H1 (cell line): ENCODE data around the gene HES5. TPM values are rescaled to one million over a fixed set of nuclear protein-coding genes. Genes with fewer than 3 reads are reported as not detected.

Experiments
- CTCF ChIA-PET: fragments of 300-600 bp; sonication (Branson Sonifier 250); formaldehyde crosslinking; loops from one replicate; lab custom pipeline; 2021; ENCODE audit not compliant: partially characterized antibody; lab: Charles Lee
- POLR2A ChIA-PET: fragments of 300-600 bp; sonication (Branson Sonifier 250); formaldehyde crosslinking; loops from one replicate; lab custom pipeline; 2021; ENCODE audit warnings: inconsistent platforms; ENCODE audit not compliant: partially characterized antibody; lab: Charles Lee
- DNase-seq, 2 experiments: peaks; one replicate each; pipeline versions ENCODE4 v3.0.0 to v3.0.0-alpha.2; 2010 to 2022; ENCODE audit warnings: low spot score in 2 of 2, low read depth in 1 of 2, mixed read lengths in 1 of 2
- FAIRE-seq: peaks from 2 replicates; lab custom pipeline; 2011; peaks lifted over from hg19 to GRCh38; lab: Jason Lieb, UNC
- H2AFZ ChIP-seq: 2 replicates; pipeline ENCODE4 v1.8.1; 2012; ENCODE audit warnings: low read length, inconsistent platforms
- H2AK5ac ChIP-seq: 2 replicates; pipeline ENCODE4 v1.6.1; 2013; ENCODE audit warnings: low read depth, low read length
- H2BK120ac ChIP-seq: replicated peaks from 2 replicates; pipeline ENCODE3; 2013; ENCODE audit warnings: low read depth, low read length, inconsistent platforms
- H2BK12ac ChIP-seq: 2 replicates; pipeline ENCODE4 v1.6.1; 2013; ENCODE audit warnings: low read depth, low read length
- H2BK15ac ChIP-seq: 2 replicates; pipeline ENCODE4 v1.6.1; 2013; ENCODE audit warnings: low read length
- H2BK20ac ChIP-seq: 2 replicates; pipeline ENCODE4 v1.6.1; 2013; ENCODE audit warnings: low read length
- H2BK5ac ChIP-seq: 2 replicates; pipeline ENCODE4 v1.6.1; 2013; ENCODE audit warnings: low read depth, low read length
- H3K14ac ChIP-seq: 2 replicates; pipeline ENCODE4 v1.6.1; 2013; ENCODE audit warnings: inconsistent platforms; ENCODE audit not compliant: insufficient read length
- H3K18ac ChIP-seq: 2 replicates; pipeline ENCODE4 v1.6.1; 2013; ENCODE audit warnings: low read length; ENCODE audit errors: extremely low read depth
- H3K23ac ChIP-seq: 2 replicates; pipeline ENCODE4 v1.6.1; 2013; ENCODE audit warnings: inconsistent platforms; ENCODE audit not compliant: insufficient read length
- H3K23me2 ChIP-seq: 2 replicates; pipeline ENCODE4 v1.6.1; 2013; ENCODE audit warnings: low read depth, low read length
- H3K27ac ChIP-seq: 2 replicates; pipeline ENCODE4 v1.6.1; 2011; ENCODE audit warnings: low read depth, low read length, inconsistent platforms
- H3K27me3 ChIP-seq, 4 experiments: replicated peaks in 1 of 4; 1 replicate in 1 of 4; 2 replicates in 3 of 4; pipeline versions ENCODE4 v1.6.1 to v1.8.1; 2011 to 2013; ENCODE audit warnings: low read length in 3 of 4, mild to moderate bottlenecking in 3 of 4, inconsistent platforms in 2 of 4, mixed read lengths in 2 of 4, moderate library complexity in 1 of 4; ENCODE audit not compliant: control insufficient read depth in 3 of 4, insufficient read depth in 3 of 4; ENCODE audit errors: extremely low read depth in 1 of 4
- H3K36me3 ChIP-seq, 4 experiments: 2 replicates each; pipeline versions ENCODE4 v1.6.1 to v1.8.1; 2011 to 2013; ENCODE audit warnings: mild to moderate bottlenecking in 4 of 4, low read length in 3 of 4, moderate library complexity in 2 of 4, control low read depth in 1 of 4, inconsistent platforms in 1 of 4; ENCODE audit not compliant: insufficient read depth in 4 of 4, control insufficient read depth in 2 of 4
- H3K4ac ChIP-seq: replicated peaks from 2 replicates; pipeline ENCODE3; 2013; ENCODE audit warnings: low read length, low read depth, mixed read lengths, inconsistent platforms; ENCODE audit not compliant: insufficient read length
- H3K4me1 ChIP-seq, 4 experiments: replicated peaks in 1 of 4; 1 replicate in 1 of 4; 2 replicates in 3 of 4; pipeline versions ENCODE4 v1.6.1 to v1.8.1; 2011 to 2013; ENCODE audit warnings: low read length in 3 of 4, inconsistent platforms in 2 of 4, mixed read lengths in 1 of 4; ENCODE audit not compliant: insufficient read depth in 4 of 4, control insufficient read depth in 3 of 4
- H3K4me2 ChIP-seq, 2 experiments: 2 replicates each; pipeline versions ENCODE4 v1.6.1 to v1.8.1; 2011 to 2013; ENCODE audit warnings: low read depth in 2 of 2, low read length in 2 of 2, control low read depth in 1 of 2, inconsistent platforms in 1 of 2, mild to moderate bottlenecking in 1 of 2; ENCODE audit not compliant: insufficient read depth in 1 of 2
- H3K4me3 ChIP-seq, 4 experiments: fragments of 200-600, 300-600 bp in 1 of 4; sonication (generic), shearing (Covaris generic), sonication (Bioruptor Twin) in 1 of 4; 2 replicates each; pipeline versions ENCODE4 v1.5.1 to v1.8.1; 2011 to 2016; ENCODE audit warnings: low read length in 4 of 4, low read depth in 3 of 4, control low read depth in 2 of 4, inconsistent platforms in 2 of 4, mild to moderate bottlenecking in 2 of 4, mixed read lengths in 1 of 4, moderate library complexity in 1 of 4; ENCODE audit not compliant: insufficient read depth in 2 of 4; ENCODE audit errors: extremely low read depth in 1 of 4
- H3K56ac ChIP-seq: replicated peaks from 2 replicates; pipeline ENCODE3; 2013; ENCODE audit warnings: low read depth, mild to moderate bottlenecking, mixed read lengths, low read length, inconsistent platforms; ENCODE audit not compliant: insufficient read length
- H3K79me1 ChIP-seq: 2 replicates; pipeline ENCODE4 v1.6.1; 2013; ENCODE audit warnings: low read depth, low read length, control low read depth
- H3K79me2 ChIP-seq, 2 experiments: 2 replicates each; pipeline versions ENCODE4 v1.6.1 to v1.8.1; 2012 to 2013; ENCODE audit warnings: low read length in 2 of 2, mild to moderate bottlenecking in 2 of 2, inconsistent platforms in 1 of 2; ENCODE audit not compliant: insufficient read depth in 2 of 2, control insufficient read depth in 1 of 2
- H3K9ac ChIP-seq, 4 experiments: replicated peaks in 1 of 4; 1 replicate in 1 of 4; 2 replicates in 3 of 4; pipeline versions ENCODE4 v1.6.1 to v1.8.1; 2011 to 2013; ENCODE audit warnings: low read depth in 3 of 4, low read length in 3 of 4, control low read depth in 2 of 4, mild to moderate bottlenecking in 2 of 4, moderate library complexity in 2 of 4, inconsistent platforms in 1 of 4; ENCODE audit errors: extremely low read depth in 1 of 4
- H3K9me3 ChIP-seq, 2 experiments: 2 replicates each; pipeline versions ENCODE4 v1.6.1 to v1.8.1; 2012 to 2013; ENCODE audit warnings: mild to moderate bottlenecking in 2 of 2, moderate library complexity in 2 of 2, control low read depth in 1 of 2, inconsistent platforms in 1 of 2, low read depth in 1 of 2, low read length in 1 of 2, mixed read lengths in 1 of 2; ENCODE audit not compliant: insufficient read depth in 2 of 2
- H4K20me1 ChIP-seq, 2 experiments: replicated peaks in 1 of 2; 2 replicates each; pipeline versions ENCODE3 to v1.8.1; 2011 to 2013; ENCODE audit warnings: inconsistent platforms in 2 of 2, low read length in 2 of 2, mild to moderate bottlenecking in 1 of 2; ENCODE audit not compliant: insufficient read depth in 2 of 2, control insufficient read depth in 1 of 2
- H4K5ac ChIP-seq: 2 replicates; pipeline ENCODE4 v1.6.1; 2013; ENCODE audit warnings: low read length, low read depth, mixed read lengths, inconsistent platforms; ENCODE audit not compliant: insufficient read length
- H4K8ac ChIP-seq: 2 replicates; pipeline ENCODE4 v1.8.0; 2013; ENCODE audit warnings: mild to moderate bottlenecking, moderate library complexity, low read length, inconsistent platforms; ENCODE audit not compliant: insufficient read depth; ENCODE audit errors: extremely low read depth
- H4K91ac ChIP-seq: replicated peaks from 2 replicates; pipeline ENCODE3; 2013; ENCODE audit warnings: low read length, mixed read lengths, inconsistent platforms; ENCODE audit not compliant: insufficient read length
- ATF2 ChIP-seq: IDR thresholded peaks from 2 replicates; pipeline ENCODE4 v1.6.1; 2012; ENCODE audit warnings: low read length, inconsistent platforms
- CEBPB ChIP-seq: IDR thresholded peaks from 2 replicates; pipeline ENCODE4 v1.6.1; 2012; ENCODE audit warnings: low read depth, low read length
- GABPA ChIP-seq: IDR thresholded peaks from 2 replicates; pipeline ENCODE4 v1.6.1; 2011; ENCODE audit warnings: mild to moderate bottlenecking, low read length, moderate library complexity, borderline replicate concordance; ENCODE audit not compliant: insufficient read depth
- KDM1A ChIP-seq: fragments of 200-600, 300-600 bp; sonication (generic); IDR thresholded peaks from 2 replicates; pipeline ENCODE4 v1.7.1; 2016; ENCODE audit warnings: mild to moderate bottlenecking, low read length, borderline replicate concordance
- MAX ChIP-seq: IDR thresholded peaks from 2 replicates; pipeline ENCODE4 v1.6.1; 2012; ENCODE audit warnings: inconsistent platforms
- POU5F1 ChIP-seq: IDR thresholded peaks from 2 replicates; pipeline ENCODE4 v1.6.1; 2011; ENCODE audit warnings: low read depth, mild to moderate bottlenecking, low read length, moderate library complexity
- TAF1 ChIP-seq: IDR thresholded peaks from 2 replicates; pipeline ENCODE4 v1.6.1; 2011; ENCODE audit warnings: mild to moderate bottlenecking, low read depth, low read length
- WGBS, 2 experiments: shearing (Covaris generic) in 1 of 2; methylation state at CpG; one replicate each; pipeline versions ENCODE4 v1.1.6 to v1.1.7; 2013 to 2015; ENCODE audit warnings: low lambda C conversion rate in 2 of 2, mixed read lengths in 2 of 2, inconsistent platforms in 1 of 2, low coverage in 1 of 2, missing lambda C conversion rate in 1 of 2; ENCODE audit not compliant: insufficient replicate concordance in 2 of 2, insufficient coverage in 1 of 2, insufficient read length in 1 of 2; ENCODE audit errors: extremely low coverage in 1 of 2, missing lambda C conversion rate in 1 of 2; 5-methylcytosine and 5-hydroxymethylcytosine counted together
- polyA plus RNA-seq, 7 experiments: library from polyadenylated mRNA; depleted of rRNA in 3 of 7; stranded (reverse) in 5 of 7; unstranded in 2 of 7; fragments of >200 nt in 5 of 7; fragments of 200-250 nt in 2 of 7; gene quantifications; 1 replicate in 5 of 7; 2 replicates in 1 of 7; 4 replicates in 1 of 7; pipeline versions ENCODE4 v1.2.1 to v1.2.3, GENCODE V29; 2011 to 2013; ENCODE audit warnings: missing spikeins in 2 of 7, mixed read lengths in 2 of 7
- total RNA-seq: library from RNA; stranded (reverse); fragmentation: NEBNext Ultra II Directional; extraction: Animal tissue kit (Norgen Biotek cat#: 25700); gene quantifications from 2 replicates; pipeline ENCODE4 v1.2.1, GENCODE V29; 2021

Gene HES5
- total and polyA plus RNA-seq, 2 of the 8 experiments (the other 6 are each of a cell fraction or from before 2014, with no cell fraction given) = 0.22 TPM; not detected in 1

GRCh38 chr1:2508180-2508579, 21.9 kb downstream of the HES5 start:
- WGBS, 2 experiments = 92% methylated on average over 20 of the region's 24 CpGs; no CpG with 5 or more reads in 1 of the 2 experiments
- Histone ChIP-seq H3K4me2 (no peak overlapping the region), H3K9me3 (no peaks in the 10 kb centered on the region), H2BK120ac (no peak overlapping the region), H3K23ac (no peak overlapping the region), H3K14ac (no peak overlapping the region), H3K18ac (no peak overlapping the region), H4K20me1 (peaks cover 6 to 18% of the 10 kb centered on the region in 2 experiments), H3K4me1 (no peaks in the 10 kb centered on the region; a peak in 1 of 7 replicates), H4K5ac (no peak overlapping the region), H3K9ac (no peak overlapping the region), H4K91ac (no peak overlapping the region), H3K79me2 (no peaks in the 10 kb centered on the region), H3K36me3 (peaks cover 8 to 35% (median 20%) of the 10 kb centered on the region in 4 experiments; a peak in 6 of 8 replicates), H2BK20ac (no peak overlapping the region), H3K56ac (no peak overlapping the region), H3K27me3 (no peaks in the 10 kb centered on the region), H4K8ac (no peak overlapping the region), H3K79me1 (no peaks in the 10 kb centered on the region; the same call in 1 of the 2 replicates), H2AK5ac (no peak overlapping the region), H3K4ac (no peak overlapping the region), H2AFZ (no peak overlapping the region), H2BK12ac (no peak overlapping the region), H3K27ac (no peak overlapping the region), H3K23me2 (no peaks in the 10 kb centered on the region), H2BK15ac (no peak overlapping the region), H2BK5ac (no peak overlapping the region), H3K4me3 (no peak overlapping the region)
- DNase-seq = no peak
- no peak for FAIRE-seq
- ChIA-PET POLR2A (interaction anchor here (1.3 to 2.8 kb wide), 2 partner anchors 11 to 18 kb away, joined by 3 to 11 read pairs; partner anchors contain the start of gene PANK4), CTCF (interaction anchor here (1.2 to 2.4 kb wide), 4 partner anchors 13 to 93 kb away, joined by 3 to 9 read pairs (median 4); no protein-coding TSS in a partner anchor)
- TF ChIP-seq CEBPB (no peak), KDM1A (no peak), ATF2 (no peak), POU5F1 (no peak), MAX (no peak), TAF1 (no peak), GABPA (no peak)
